Loucy (cell line): ENCODE data around the gene MAS1L.

Source experiments
- EZH2phosphoT487 ChIP-seq: fragments of 200-600 bp; IDR thresholded peaks from 2 replicates; pipeline ENCODE4 v1.6.1; 2018; ENCODE audit warnings: antibody characterized with exemption, mild to moderate bottlenecking, moderate library complexity, borderline replicate concordance
- TF ChIP-seq, protein P1 (sequence below): fragments of 200-600 bp; sonication (generic); conservative IDR thresholded peaks from 2 replicates; pipeline ENCODE4 v1.5.1; 2014; ENCODE audit warnings: mild to moderate bottlenecking, antibody characterized with exemption, low read length

DNA sequence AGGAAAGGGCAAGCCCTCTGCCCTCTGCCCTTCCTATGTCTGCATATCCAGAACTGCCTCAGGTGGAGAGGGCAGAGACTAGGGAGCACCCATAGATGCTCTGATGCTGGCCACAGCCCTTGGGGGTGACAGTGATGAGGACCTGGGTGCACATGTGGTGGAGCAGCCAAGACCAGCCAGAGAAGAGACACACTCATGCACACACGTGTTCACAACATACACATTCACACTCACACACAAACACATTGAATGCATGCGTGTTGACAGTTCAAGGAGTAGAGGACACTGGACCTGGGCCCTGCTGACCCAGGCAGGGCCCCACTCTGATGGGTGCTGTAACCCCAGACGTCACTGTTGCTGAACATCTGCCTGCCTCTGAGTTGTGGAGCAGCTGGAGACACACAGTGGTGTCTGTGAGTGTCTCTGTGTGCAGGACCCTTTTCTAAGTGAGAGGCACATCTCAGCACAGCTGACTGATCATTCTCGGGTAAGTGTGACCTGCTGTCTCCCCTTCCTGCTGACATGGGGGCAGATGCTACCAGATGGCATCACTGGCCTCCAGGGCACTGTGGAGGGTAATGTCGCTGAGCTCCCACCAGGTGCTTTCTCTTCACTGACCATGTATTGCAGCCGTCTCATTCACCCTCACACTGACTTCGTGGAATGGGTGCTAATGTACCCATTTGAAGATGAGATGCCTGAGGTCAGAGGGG, 30.1 kb upstream of the MAS1L start:
- TF ChIP-seq, protein P1, sequence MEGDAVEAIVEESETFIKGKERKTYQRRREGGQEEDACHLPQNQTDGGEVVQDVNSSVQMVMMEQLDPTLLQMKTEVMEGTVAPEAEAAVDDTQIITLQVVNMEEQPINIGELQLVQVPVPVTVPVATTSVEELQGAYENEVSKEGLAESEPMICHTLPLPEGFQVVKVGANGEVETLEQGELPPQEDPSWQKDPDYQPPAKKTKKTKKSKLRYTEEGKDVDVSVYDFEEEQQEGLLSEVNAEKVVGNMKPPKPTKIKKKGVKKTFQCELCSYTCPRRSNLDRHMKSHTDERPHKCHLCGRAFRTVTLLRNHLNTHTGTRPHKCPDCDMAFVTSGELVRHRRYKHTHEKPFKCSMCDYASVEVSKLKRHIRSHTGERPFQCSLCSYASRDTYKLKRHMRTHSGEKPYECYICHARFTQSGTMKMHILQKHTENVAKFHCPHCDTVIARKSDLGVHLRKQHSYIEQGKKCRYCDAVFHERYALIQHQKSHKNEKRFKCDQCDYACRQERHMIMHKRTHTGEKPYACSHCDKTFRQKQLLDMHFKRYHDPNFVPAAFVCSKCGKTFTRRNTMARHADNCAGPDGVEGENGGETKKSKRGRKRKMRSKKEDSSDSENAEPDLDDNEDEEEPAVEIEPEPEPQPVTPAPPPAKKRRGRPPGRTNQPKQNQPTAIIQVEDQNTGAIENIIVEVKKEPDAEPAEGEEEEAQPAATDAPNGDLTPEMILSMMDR, result no peak
- no peak for TF ChIP-seq EZH2phosphoT487
